Ascending aorta (tissue), 2 donors: Measurements from ENCODE around the gene CFAP157. TPM values are rescaled to one million over a fixed set of nuclear protein-coding genes. Genes with fewer than 3 reads are reported as not detected.

Experiments
- DNase-seq, 2 donors: peaks; one replicate each; pipeline ENCODE4 v3.0.0-alpha.2; 2019; ENCODE audit warnings: low spot score in 2 of 2
- H3K27ac ChIP-seq, 2 donors: fragments of 200-600 bp; sonication (generic); one replicate each; pipeline ENCODE4 v1.5.1; 2016 to 2017; ENCODE audit warnings: mild to moderate bottlenecking in 1 of 2
- H3K27me3 ChIP-seq: fragments of 200-600 bp; sonication (generic); one replicate; pipeline ENCODE4 v1.5.1; 2017
- H3K36me3 ChIP-seq, 2 donors: fragments of 200-600 bp; sonication (generic); one replicate each; pipeline ENCODE4 v1.5.1; 2016
- H3K4me1 ChIP-seq, 2 donors: fragments of 200-600 bp; sonication (generic); one replicate each; pipeline ENCODE4 v1.5.1; 2016 to 2017; ENCODE audit warnings: mild to moderate bottlenecking in 1 of 2
- H3K4me3 ChIP-seq, 2 donors: fragments of 200-600 bp; sonication (generic); one replicate each; pipeline ENCODE4 v1.5.1; 2016 to 2017; ENCODE audit warnings: mild to moderate bottlenecking in 1 of 2
- H3K9me3 ChIP-seq, 2 donors: fragments of 200-600 bp; sonication (generic); one replicate each; pipeline ENCODE4 v1.5.1; 2016
- CTCF ChIP-seq, 3 experiments: fragments of 200-600 bp in 2 of 3; fragments of 450-650 bp in 1 of 3; sonication (generic) in 2 of 3; IDR thresholded peaks; one replicate each; pipeline ENCODE4 v1.5.1; 2016 to 2019; ENCODE audit warnings: antibody characterized with exemption in 3 of 3, mild to moderate bottlenecking in 1 of 3, moderate library complexity in 1 of 3
- intact Hi-C: fragments of 100-400 bp; cut with DNase I; formaldehyde crosslinking; loops from one replicate; pipeline ENCODE4 v1.15.1; 2023
- total RNA-seq: library from RNA; depleted of rRNA; stranded (reverse); fragments of >200 nt; gene quantifications from one replicate; pipeline ENCODE4 v1.1.0, GENCODE V29; 2016

CFAP157 gene
- total RNA-seq, 1 donor from 2014 or later = not detected

GRCh38 chr9:127732444-127732843, 25.7 kb downstream of the CFAP157 start:
- intact Hi-C loops = no loop called here
- TF ChIP-seq CTCF (IDR thresholded peaks at IDR 0.05) = no peak

GRCh38 chr9:127733614-127734013, 26.8 kb downstream of the CFAP157 start:
- intact Hi-C loops = loop anchor here (1.0 to 2.0 kb wide), 2 partner anchors 137 to 143 kb away; no protein-coding TSS in a partner anchor
- no peak overlapping the region for H3K4me3 ChIP-seq
- DNase-seq = no peak
- TF ChIP-seq CTCF (IDR thresholded peaks at IDR 0.05) = no peak
- no peaks in the 10 kb centered on the region for H3K9me3 ChIP-seq
- H3K27ac ChIP-seq = no peak overlapping the region
- peaks cover 0 to 19% of the 10 kb centered on the region in 2 donors for H3K36me3 ChIP-seq
- H3K4me1 ChIP-seq = peaks cover 6 to 7% of the 10 kb centered on the region in 2 donors
- H3K27me3 ChIP-seq = no peaks in the 10 kb centered on the region

More at GRCh38 chr9:127732444-127732843, 25.7 kb downstream of the CFAP157 start:
- H3K9me3 ChIP-seq = no peaks in the 10 kb centered on the region
- peaks cover 0 to 19% of the 10 kb centered on the region in 2 donors for H3K36me3 ChIP-seq
- no peak overlapping the region for H3K27ac ChIP-seq
- no peaks in the 10 kb centered on the region for H3K27me3 ChIP-seq
- H3K4me3 ChIP-seq = no peak overlapping the region
- H3K4me1 ChIP-seq = peaks cover 6 to 7% of the 10 kb centered on the region in 2 donors
- DNase-seq = no peak

GRCh38 chr9:127734247-127734746, 27.5 kb downstream of the CFAP157 start:
- TF ChIP-seq CTCF (IDR thresholded peaks at IDR 0.05) = no peak
- Histone ChIP-seq H3K27ac (peak overlapping the region; percentile 92 to 97), H3K4me3 (peak overlapping the region; percentile 73 to 80), H3K27me3 (no peaks in the 10 kb centered on the region), H3K36me3 (peaks cover 0 to 19% of the 10 kb centered on the region in 2 donors), H3K9me3 (no peaks in the 10 kb centered on the region), H3K4me1 (peaks cover 6 to 7% of the 10 kb centered on the region in 2 donors)
- intact Hi-C loops = loop anchor here (1.0 to 2.0 kb wide), 2 partner anchors 137 to 144 kb away; no protein-coding TSS in a partner anchor
- no peak for DNase-seq

- peak within 1 kb of the TSS; percentile 73 to 80 for H3K4me3 ChIP-seq
- intact Hi-C loops = loop anchor here (1.0 to 5.0 kb wide), 7 partner anchors 20 to 186 kb away; partner anchors contain the start of genes PTRH1 and STXBP1
- peaks cover 0 to 19% of the 10 kb centered on the region in 2 donors for H3K36me3 ChIP-seq
- H3K27me3 ChIP-seq = no peaks in the 10 kb centered on the region
- peaks cover 6 to 7% of the 10 kb centered on the region in 2 donors for H3K4me1 ChIP-seq
- peak; percentile 93 to 99 (median 97) for TF ChIP-seq CTCF (IDR thresholded peaks at IDR 0.05)
- no peaks in the 10 kb centered on the region for H3K9me3 ChIP-seq
- peak; percentile 80 to 99 for DNase-seq
- H3K27ac ChIP-seq = peak within 1 kb of the TSS; percentile 92 to 97
Measured at GRCh38 chr9:127734747-127735529, 28.1 kb downstream of the CFAP157 start, which contains the start of gene TOR2A. TSS of gene TOR2A (minus strand) at chr9:127735294. CDS start at chr9:127735270, 24 bp downstream.

GRCh38 chr9:127735530-127736185, 28.9 kb downstream of the CFAP157 start:
- no peak for TF ChIP-seq CTCF (IDR thresholded peaks at IDR 0.05)
- Histone ChIP-seq H3K4me1 (peaks cover 6 to 7% of the 10 kb centered on the region in 2 donors), H3K27ac (no peak overlapping the region), H3K4me3 (no peak overlapping the region), H3K36me3 (peaks cover 0 to 19% of the 10 kb centered on the region in 2 donors), H3K9me3 (no peaks in the 10 kb centered on the region), H3K27me3 (no peaks in the 10 kb centered on the region)
- DNase-seq = no peak
- intact Hi-C loops = loop anchor here (1.0 to 5.0 kb wide), 6 partner anchors 20 to 186 kb away; partner anchors contain the start of genes PTRH1 and STXBP1
